Testis (tissue), 2 donors: ENCODE data around the gene FAXDC2.

Experiments used
- POLR2A ChIP-seq: fragments of 450-650 bp; IDR thresholded peaks from one replicate; pipeline ENCODE4 v1.6.1; 2017; ENCODE audit warnings: antibody characterized with exemption, mild to moderate bottlenecking, moderate library complexity
- TF ChIP-seq, protein P1 (sequence below), 3 experiments: fragments of 450-650 bp in 2 of 3; fragments of 200-600 bp in 1 of 3; sonication (generic) in 1 of 3; IDR thresholded peaks; one replicate each; pipeline ENCODE4 v1.5.1; 2016 to 2019; ENCODE audit warnings: antibody characterized with exemption in 3 of 3, mild to moderate bottlenecking in 2 of 3, moderate library complexity in 1 of 3

DNA sequence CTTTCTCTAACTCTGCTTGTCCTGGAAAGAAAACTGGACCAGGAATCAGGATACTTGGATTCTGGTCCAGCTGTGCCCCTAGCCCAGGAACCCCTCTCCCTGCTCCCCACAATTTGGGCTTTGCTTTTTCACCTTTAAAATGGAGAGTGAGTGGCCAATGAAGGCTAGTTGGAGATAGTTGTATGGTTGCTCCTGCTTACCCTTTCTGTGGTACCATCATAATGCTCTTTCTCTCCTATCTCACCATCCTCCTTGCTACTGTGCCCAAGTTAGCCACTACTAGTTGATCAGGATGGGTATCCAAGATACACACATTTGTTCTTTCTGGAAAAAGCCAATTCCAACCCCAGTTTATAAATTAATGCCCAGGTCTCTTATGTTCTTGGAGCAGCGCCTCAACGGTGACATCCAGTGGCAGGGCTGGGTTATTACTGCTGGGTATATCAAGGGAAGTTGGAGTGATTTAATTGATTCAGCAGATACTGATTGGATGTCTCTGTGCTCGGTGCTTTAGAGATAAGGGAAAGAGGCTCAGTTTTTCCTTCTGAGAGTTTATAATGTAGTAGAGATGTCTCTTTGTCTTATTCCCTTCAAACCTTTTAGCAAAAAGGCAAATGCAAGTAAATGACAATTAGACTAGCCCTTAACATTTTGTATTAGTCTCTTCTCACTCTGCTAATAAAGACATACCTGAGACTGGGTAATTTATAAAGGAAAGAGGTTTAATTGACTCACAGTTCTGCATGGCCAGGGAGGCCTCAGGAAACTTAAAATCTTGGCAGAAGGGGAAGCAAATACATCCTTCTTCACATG lies 38.5 kb downstream of the FAXDC2 start:
- TF ChIP-seq POLR2A: no peak
- TF ChIP-seq, protein P1, sequence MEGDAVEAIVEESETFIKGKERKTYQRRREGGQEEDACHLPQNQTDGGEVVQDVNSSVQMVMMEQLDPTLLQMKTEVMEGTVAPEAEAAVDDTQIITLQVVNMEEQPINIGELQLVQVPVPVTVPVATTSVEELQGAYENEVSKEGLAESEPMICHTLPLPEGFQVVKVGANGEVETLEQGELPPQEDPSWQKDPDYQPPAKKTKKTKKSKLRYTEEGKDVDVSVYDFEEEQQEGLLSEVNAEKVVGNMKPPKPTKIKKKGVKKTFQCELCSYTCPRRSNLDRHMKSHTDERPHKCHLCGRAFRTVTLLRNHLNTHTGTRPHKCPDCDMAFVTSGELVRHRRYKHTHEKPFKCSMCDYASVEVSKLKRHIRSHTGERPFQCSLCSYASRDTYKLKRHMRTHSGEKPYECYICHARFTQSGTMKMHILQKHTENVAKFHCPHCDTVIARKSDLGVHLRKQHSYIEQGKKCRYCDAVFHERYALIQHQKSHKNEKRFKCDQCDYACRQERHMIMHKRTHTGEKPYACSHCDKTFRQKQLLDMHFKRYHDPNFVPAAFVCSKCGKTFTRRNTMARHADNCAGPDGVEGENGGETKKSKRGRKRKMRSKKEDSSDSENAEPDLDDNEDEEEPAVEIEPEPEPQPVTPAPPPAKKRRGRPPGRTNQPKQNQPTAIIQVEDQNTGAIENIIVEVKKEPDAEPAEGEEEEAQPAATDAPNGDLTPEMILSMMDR (IDR thresholded peaks at IDR 0.05): peak; percentile 78 to 90 (median 88)
